Endodermal cell (in vitro differentiated cells): ENCODE data around the gene IMMP2L. TPM values are rescaled to one million over a fixed set of nuclear protein-coding genes. Genes with fewer than 3 reads are reported as not detected.

Experiments used
- DNase-seq: peaks from one replicate; pipeline ENCODE4 v3.0.0-alpha.2; 2017
- H3K27ac ChIP-seq: 2 replicates; pipeline ENCODE4 v1.5.1; 2013; ENCODE audit warnings: mild to moderate bottlenecking, low read depth, low read length, moderate library complexity
- H3K27me3 ChIP-seq: 2 replicates; pipeline ENCODE4 v1.6.1; 2013; ENCODE audit warnings: mild to moderate bottlenecking, low read length, moderate library complexity; ENCODE audit not compliant: insufficient read depth, control insufficient read depth, poor library complexity, severe bottlenecking
- H3K36me3 ChIP-seq: 2 replicates; pipeline ENCODE4 v1.7.0; 2013; ENCODE audit warnings: mild to moderate bottlenecking, low read length, moderate library complexity; ENCODE audit not compliant: control insufficient read depth, insufficient read depth
- H3K4me1 ChIP-seq: one replicate; pipeline ENCODE4 v1.7.0; 2013; ENCODE audit warnings: low read length; ENCODE audit not compliant: control insufficient read depth, insufficient read depth
- H3K4me3 ChIP-seq: 2 replicates; pipeline ENCODE4 v1.5.1; 2013; ENCODE audit warnings: mild to moderate bottlenecking, low read length, moderate library complexity
- H3K9ac ChIP-seq: 2 replicates; pipeline ENCODE4 v1.6.1; 2013; ENCODE audit warnings: mild to moderate bottlenecking, low read length, moderate library complexity; ENCODE audit not compliant: poor library complexity, severe bottlenecking; ENCODE audit errors: extremely low read depth
- H3K9me3 ChIP-seq: 2 replicates; pipeline ENCODE4 v1.6.1; 2013; ENCODE audit warnings: mild to moderate bottlenecking, low read length, moderate library complexity; ENCODE audit not compliant: control insufficient read depth
- H3K27ac Mint-ChIP-seq: 2 replicates; pipeline ENCODE4 v1.8.0; 2020; ENCODE audit warnings: mixed read lengths
- H3K27me3 Mint-ChIP-seq: 2 replicates; pipeline ENCODE4 v1.8.0; 2021; ENCODE audit warnings: mild to moderate bottlenecking, mixed read lengths; ENCODE audit not compliant: insufficient read depth
- H3K36me3 Mint-ChIP-seq: 2 replicates; pipeline ENCODE4 v1.8.0; 2020; ENCODE audit warnings: low read depth, mixed read lengths
- H3K4me1 Mint-ChIP-seq: 2 replicates; pipeline ENCODE4 v1.8.0; 2020; ENCODE audit warnings: mixed read lengths
- H3K4me3 Mint-ChIP-seq: 2 replicates; pipeline ENCODE4 v1.8.0; 2020; ENCODE audit warnings: mild to moderate bottlenecking, moderate library complexity, mixed read lengths
- H3K9me3 Mint-ChIP-seq: 2 replicates; pipeline ENCODE4 v1.8.0; 2020; ENCODE audit warnings: mild to moderate bottlenecking, mixed read lengths
- CTCF ChIP-seq: fragments of 200-600 bp; sonication (generic); conservative IDR thresholded peaks from 2 replicates; pipeline ENCODE4 v1.5.0; 2021; ENCODE audit warnings: antibody characterized with exemption, mild to moderate bottlenecking
- WGBS, 2 experiments: methylation state at CpG; one replicate each; pipeline versions ENCODE4 v1.1.5 to v1.1.7; 2013; ENCODE audit warnings: missing lambda C conversion rate in 2 of 2, mixed read lengths in 1 of 2; ENCODE audit not compliant: insufficient coverage in 1 of 2, insufficient read length in 1 of 2; 5-methylcytosine and 5-hydroxymethylcytosine counted together
- total RNA-seq, 2 donors: library from RNA; stranded (reverse); fragmentation: NEBNext Ultra II Directional in 1 of 2; extraction: Animal tissue kit (Norgen Biotek cat#: 25700) in 1 of 2; gene quantifications; 2 replicates in 1 of 2; 3 replicates in 1 of 2; pipeline ENCODE4 v1.2.1, GENCODE V29; 2021

The IMMP2L gene
- total RNA-seq, 2 donors from 2014 or later = 17.7 to 19.4 TPM

GRCh38 chr7:111081546-111082267, 480.6 kb downstream of the IMMP2L start:
- no peaks in the 10 kb centered on the region for H3K9me3 Mint-ChIP-seq
- H3K9me3 ChIP-seq = no peaks in the 10 kb centered on the region
- H3K27me3 ChIP-seq = no peaks in the 10 kb centered on the region
- no peaks in the 10 kb centered on the region for H3K36me3 Mint-ChIP-seq
- no peak for TF ChIP-seq CTCF
- DNase-seq = no peak
- H3K9ac ChIP-seq = no peak overlapping the region
- H3K36me3 ChIP-seq = no peaks in the 10 kb centered on the region
- no peak overlapping the region for H3K4me3 Mint-ChIP-seq
- no peaks in the 10 kb centered on the region for H3K27me3 Mint-ChIP-seq
- H3K4me1 Mint-ChIP-seq = peaks cover 12% of the 10 kb centered on the region
- H3K27ac ChIP-seq = peak overlapping the region; percentile 94
- 94% methylated on average over 4 of the region's 4 CpGs; no CpG with 5 or more reads in 1 of the 2 experiments for WGBS, 2 experiments
- no peak overlapping the region for H3K27ac Mint-ChIP-seq
- H3K4me1 ChIP-seq = no peaks in the 10 kb centered on the region
- H3K4me3 ChIP-seq = no peak overlapping the region

- no peak for DNase-seq
- H3K36me3 Mint-ChIP-seq = no peaks in the 10 kb centered on the region
- no peak for TF ChIP-seq CTCF
These were observed 481.7 kb downstream of the IMMP2L start for GRCh38 chr7:111080495-111081105.

GRCh38 chr7:111077001-111077400, 485.3 kb downstream of the IMMP2L start:
- H3K4me3 Mint-ChIP-seq = no peak overlapping the region
- H3K4me1 ChIP-seq = no peaks in the 10 kb centered on the region
- no peaks in the 10 kb centered on the region for H3K36me3 Mint-ChIP-seq
- no peak overlapping the region for H3K9ac ChIP-seq
- H3K9me3 Mint-ChIP-seq = no peaks in the 10 kb centered on the region
- WGBS, 2 experiments = 96% methylated on average over 2 of the region's 2 CpGs; no CpG with 5 or more reads in 1 of the 2 experiments
- no peak for TF ChIP-seq CTCF
- no peaks in the 10 kb centered on the region for H3K27me3 Mint-ChIP-seq
- no peaks in the 10 kb centered on the region for H3K9me3 ChIP-seq
- H3K4me1 Mint-ChIP-seq = peaks cover 21% of the 10 kb centered on the region
- H3K27me3 ChIP-seq = no peaks in the 10 kb centered on the region
- H3K36me3 ChIP-seq = no peaks in the 10 kb centered on the region
- no peak for DNase-seq
- H3K27ac ChIP-seq = no peak overlapping the region
- no peak overlapping the region for H3K4me3 ChIP-seq
- H3K27ac Mint-ChIP-seq = no peak overlapping the region

More at GRCh38 chr7:111080495-111081105, 481.7 kb downstream of the IMMP2L start:
- H3K4me1 ChIP-seq = no peaks in the 10 kb centered on the region
- 93 to 100% methylated on average over 1 of the region's 1 CpG for WGBS, 2 experiments
- no peak overlapping the region for H3K27ac ChIP-seq
- Mint-ChIP-seq H3K9me3 (no peaks in the 10 kb centered on the region), H3K27me3 (no peaks in the 10 kb centered on the region), H3K4me1 (peaks cover 12% of the 10 kb centered on the region), H3K27ac (no peak overlapping the region), H3K4me3 (no peak overlapping the region)
- no peaks in the 10 kb centered on the region for H3K27me3 ChIP-seq
- H3K9me3 ChIP-seq = no peaks in the 10 kb centered on the region
- H3K4me3 ChIP-seq = no peak overlapping the region
- no peak overlapping the region for H3K9ac ChIP-seq
- no peaks in the 10 kb centered on the region for H3K36me3 ChIP-seq
